HG03045 (cell line): ENCODE measurements around the gene PLXNA1.

Experiments
- ATAC-seq: cut with Tn5 transposase; IDR thresholded peaks from one replicate; pipeline ENCODE4 v1.9.1; 2021; ENCODE audit warnings: mild to moderate bottlenecking, moderate library complexity; ENCODE audit not compliant: unreplicated experiment

The PLXNA1 gene

DNA sequence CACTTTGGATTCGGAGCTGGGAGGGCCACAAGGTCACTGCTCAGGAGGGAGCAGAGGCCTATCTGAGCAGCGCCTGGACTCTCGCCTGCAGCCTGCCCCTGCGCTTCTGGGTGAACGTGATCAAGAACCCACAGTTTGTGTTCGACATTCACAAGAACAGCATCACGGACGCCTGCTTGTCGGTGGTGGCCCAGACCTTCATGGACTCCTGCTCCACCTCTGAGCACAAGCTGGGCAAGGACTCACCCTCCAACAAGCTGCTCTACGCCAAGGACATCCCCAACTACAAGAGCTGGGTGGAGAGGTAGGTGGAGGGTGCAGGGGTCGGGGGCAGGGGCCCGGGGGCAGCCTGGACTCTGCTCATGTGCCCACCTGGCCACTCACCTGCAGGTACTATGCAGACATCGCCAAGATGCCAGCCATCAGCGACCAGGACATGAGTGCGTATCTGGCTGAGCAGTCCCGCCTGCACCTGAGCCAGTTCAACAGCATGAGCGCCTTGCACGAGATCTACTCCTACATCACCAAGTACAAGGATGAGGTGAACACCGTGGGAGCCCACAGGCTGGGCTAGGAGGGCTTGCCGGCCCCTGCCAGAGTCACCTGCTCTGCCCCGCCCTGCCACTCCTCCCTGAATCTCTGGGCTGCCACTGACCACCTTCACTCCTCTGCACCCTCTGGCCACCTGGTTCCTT is 49.5 kb downstream of the PLXNA1 start:
- ATAC-seq = no peak
